Gastroesophageal sphincter (tissue), 4 donors: ENCODE measurements around the gene ARHGAP22. TPM values are rescaled to one million over a fixed set of nuclear protein-coding genes. Genes with fewer than 3 reads are reported as not detected.

Source experiments
- ATAC-seq: fragments of 150-250 bp; one replicate; pipeline ENCODE4 v1.9.1; 2016; ENCODE audit warnings: mild to moderate bottlenecking, moderate library complexity
- H3K27ac ChIP-seq, 4 donors: fragments of 200-600 bp; sonication (generic) in 3 of 4; 1 replicate in 3 of 4; 2 replicates in 1 of 4; pipeline ENCODE4 v1.5.1; 2016 to 2019
- H3K27me3 ChIP-seq: fragments of 200-600 bp; sonication (generic); one replicate; pipeline ENCODE4 v1.5.1; 2019
- H3K36me3 ChIP-seq, 2 donors: fragments of 200-600 bp; sonication (generic); one replicate each; pipeline ENCODE4 v1.5.1; 2019; ENCODE audit warnings: control low read depth in 1 of 2
- H3K4me1 ChIP-seq, 3 donors: fragments of 200-600 bp; sonication (generic); 1 replicate in 2 of 3; 2 replicates in 1 of 3; pipeline ENCODE4 v1.5.1; 2016 to 2019; ENCODE audit warnings: control low read depth in 2 of 3
- H3K4me3 ChIP-seq, 2 donors: fragments of 200-600 bp; sonication (generic); one replicate each; pipeline ENCODE4 v1.5.1; 2019; ENCODE audit warnings: mild to moderate bottlenecking in 1 of 2, moderate library complexity in 1 of 2
- H3K9me3 ChIP-seq, 3 donors: fragments of 200-600 bp; sonication (generic); one replicate each; pipeline ENCODE4 v1.5.1; 2017 to 2019; ENCODE audit warnings: control low read depth in 2 of 3
- CTCF ChIP-seq, 4 experiments: fragments of 200-600 bp in 2 of 4; fragments of 450-650 bp in 2 of 4; sonication (generic) in 1 of 4; IDR thresholded peaks; one replicate each; pipeline ENCODE4 v1.5.1; 2017 to 2019; ENCODE audit warnings: antibody characterized with exemption in 4 of 4, mild to moderate bottlenecking in 2 of 4, moderate library complexity in 2 of 4
- EP300 ChIP-seq: sonication (generic); formaldehyde crosslinking; IDR thresholded peaks from one replicate; pipeline ENCODE4 v1.6.1; 2017; ENCODE audit warnings: antibody characterized with exemption, mild to moderate bottlenecking
- POLR2A ChIP-seq, 2 donors: fragments of 450-650 bp; IDR thresholded peaks; one replicate each; pipeline ENCODE4 v1.6.1; 2017; ENCODE audit warnings: antibody characterized with exemption in 2 of 2, mild to moderate bottlenecking in 2 of 2, moderate library complexity in 1 of 2
- POLR2AphosphoS5 ChIP-seq: sonication (generic); formaldehyde crosslinking; IDR thresholded peaks from one replicate; pipeline ENCODE4 v1.6.1; 2017; ENCODE audit warnings: antibody characterized with exemption
- WGBS, 2 donors: methylation state at CpG; one replicate each; pipeline ENCODE4 v1.1.5; 2018; ENCODE audit warnings: low coverage in 1 of 2; 5-methylcytosine and 5-hydroxymethylcytosine counted together
- total RNA-seq, 4 donors: library from RNA; depleted of rRNA; stranded (reverse); fragments of >200 nt; gene quantifications; one replicate each; pipeline ENCODE4 v1.1.0, GENCODE V29; 2016

ARHGAP22 gene
- total RNA-seq, 4 donors from 2014 or later, result 4.2 to 5.8 (median 5.1) TPM

DNA sequence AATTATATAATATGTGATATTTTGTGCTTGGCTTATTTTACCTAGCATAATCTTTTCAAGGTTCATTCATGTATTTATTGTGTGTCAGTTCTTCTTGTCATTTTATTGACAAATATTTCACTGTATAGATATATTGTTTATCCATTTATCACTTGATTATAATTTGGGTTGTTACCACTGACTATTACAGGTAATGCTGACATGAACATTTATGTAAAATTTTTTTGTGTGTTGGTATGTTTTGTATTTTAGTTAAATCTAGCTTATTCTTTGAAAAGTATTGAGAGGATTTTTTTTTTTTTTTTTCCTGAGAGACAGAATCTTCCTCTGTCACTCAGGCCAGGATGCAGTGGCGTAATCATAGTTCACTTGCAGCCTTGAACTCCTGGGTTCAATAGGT, 190.7 kb downstream of the ARHGAP22 start:
- 100% methylated on average over 1 of the region's 1 CpG; no CpG with 5 or more reads in 1 of the 2 donors for whole genome bisulfite sequencing, 2 donors
- Histone ChIP-seq H3K27ac (no peak overlapping the region), H3K4me3 (no peak overlapping the region), H3K36me3 (peaks cover 0 to 41% of the 10 kb centered on the region in 2 donors), H3K27me3 (no peaks in the 10 kb centered on the region), H3K9me3 (peaks cover 0 to 16% (median 0%) of the 10 kb centered on the region in 3 donors), H3K4me1 (no peaks in the 10 kb centered on the region)
- ATAC-seq, result no peak
- TF ChIP-seq POLR2A (IDR thresholded peaks at IDR 0.05), result no peak
- TF ChIP-seq CTCF (IDR thresholded peaks at IDR 0.05), result no peak
- TF ChIP-seq EP300, result no peak
- no peak for TF ChIP-seq POLR2AphosphoS5

DNA sequence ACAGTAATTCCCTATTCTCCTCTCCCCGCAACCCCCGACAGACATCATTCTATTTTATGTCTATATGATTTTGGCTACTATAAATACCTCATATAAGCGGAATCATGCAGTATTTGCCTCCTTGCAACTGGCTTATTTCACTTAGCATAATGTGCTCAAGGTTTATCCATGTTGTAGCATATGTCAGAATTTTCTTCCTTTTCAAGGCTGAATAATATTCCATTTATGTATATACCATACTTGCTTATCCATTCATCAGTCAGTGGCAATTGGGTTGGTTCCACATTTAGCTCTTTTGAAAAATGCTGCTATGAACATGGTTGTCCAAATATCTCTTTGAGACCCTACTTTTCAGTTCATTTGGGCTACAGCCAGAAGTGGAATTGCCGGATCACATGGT, 191.9 kb downstream of the ARHGAP22 start:
- WGBS, 2 donors, result 94 to 98% methylated on average over 4 of the region's 4 CpGs
- Histone ChIP-seq H3K4me3 (no peak overlapping the region), H3K9me3 (peaks cover 0 to 16% (median 0%) of the 10 kb centered on the region in 3 donors), H3K4me1 (no peaks in the 10 kb centered on the region), H3K27ac (no peak overlapping the region), H3K27me3 (no peaks in the 10 kb centered on the region), H3K36me3 (peaks cover 0 to 51% of the 10 kb centered on the region in 2 donors)
- no peak for TF ChIP-seq EP300
- TF ChIP-seq POLR2AphosphoS5, result no peak
- TF ChIP-seq CTCF (IDR thresholded peaks at IDR 0.05), result no peak
- TF ChIP-seq POLR2A (IDR thresholded peaks at IDR 0.05), result no peak
- no peak for ATAC-seq

DNA sequence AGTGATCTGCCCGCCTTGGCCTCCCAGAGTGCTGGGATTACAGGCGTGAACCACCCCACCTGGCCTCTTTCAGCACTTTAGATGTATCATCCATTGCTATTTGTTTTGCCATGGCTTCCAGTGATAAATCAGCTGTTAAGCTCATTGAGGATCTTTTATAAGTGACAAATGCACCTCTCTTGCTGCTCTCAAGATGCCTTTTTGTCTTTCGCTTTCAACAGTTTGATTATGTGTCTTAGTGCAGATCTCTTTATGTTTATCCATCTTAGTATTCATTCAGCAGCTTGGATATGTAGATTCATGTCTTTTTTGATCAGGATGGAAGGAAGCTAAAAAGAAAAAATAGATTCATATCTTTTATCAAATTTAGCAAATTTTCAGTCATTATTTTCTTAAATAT, 192.8 kb downstream of the ARHGAP22 start:
- Histone ChIP-seq H3K27me3 (no peaks in the 10 kb centered on the region), H3K4me3 (no peak overlapping the region), H3K4me1 (no peaks in the 10 kb centered on the region), H3K27ac (no peak overlapping the region), H3K9me3 (peaks cover 0 to 16% (median 0%) of the 10 kb centered on the region in 3 donors), H3K36me3 (peaks cover 0 to 51% of the 10 kb centered on the region in 2 donors)
- TF ChIP-seq EP300, result no peak
- no peak for TF ChIP-seq CTCF (IDR thresholded peaks at IDR 0.05)
- no peak for TF ChIP-seq POLR2A (IDR thresholded peaks at IDR 0.05)
- TF ChIP-seq POLR2AphosphoS5, result no peak
- WGBS, 2 donors, result 94 to 100% methylated on average over 3 of the region's 3 CpGs
- ATAC-seq, result no peak

DNA sequence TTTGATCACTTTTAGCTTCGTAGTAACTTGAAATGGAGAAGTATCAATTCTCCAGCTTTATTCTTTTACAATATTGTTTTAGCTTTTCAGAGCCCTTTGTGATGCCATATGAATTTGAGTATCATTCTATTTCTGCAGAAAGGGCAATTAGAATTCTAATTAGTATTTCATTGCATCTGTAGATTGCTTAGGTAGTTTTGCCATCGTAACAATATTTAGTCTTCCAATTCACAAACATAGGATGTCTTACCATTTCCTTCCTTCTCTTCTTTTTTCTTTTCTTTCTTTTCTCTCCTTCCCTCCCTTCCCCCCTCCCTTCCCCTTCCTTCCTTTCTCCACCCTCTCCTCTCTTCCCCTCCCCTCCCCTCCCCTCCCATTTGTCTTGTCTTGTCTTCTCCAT, 193.4 kb downstream of the ARHGAP22 start:
- Histone ChIP-seq H3K27me3 (no peaks in the 10 kb centered on the region), H3K36me3 (peaks cover 0 to 55% of the 10 kb centered on the region in 2 donors), H3K4me1 (no peaks in the 10 kb centered on the region), H3K9me3 (peaks cover 0 to 16% (median 0%) of the 10 kb centered on the region in 3 donors), H3K27ac (no peak overlapping the region), H3K4me3 (no peak overlapping the region)
- TF ChIP-seq POLR2A (IDR thresholded peaks at IDR 0.05), result no peak
- no peak for TF ChIP-seq CTCF (IDR thresholded peaks at IDR 0.05)
- no peak for TF ChIP-seq EP300
- TF ChIP-seq POLR2AphosphoS5, result no peak
- ATAC-seq, result no peak
- WGBS, 2 donors, result 90 to 100% methylated on average over 2 of the region's 2 CpGs

DNA sequence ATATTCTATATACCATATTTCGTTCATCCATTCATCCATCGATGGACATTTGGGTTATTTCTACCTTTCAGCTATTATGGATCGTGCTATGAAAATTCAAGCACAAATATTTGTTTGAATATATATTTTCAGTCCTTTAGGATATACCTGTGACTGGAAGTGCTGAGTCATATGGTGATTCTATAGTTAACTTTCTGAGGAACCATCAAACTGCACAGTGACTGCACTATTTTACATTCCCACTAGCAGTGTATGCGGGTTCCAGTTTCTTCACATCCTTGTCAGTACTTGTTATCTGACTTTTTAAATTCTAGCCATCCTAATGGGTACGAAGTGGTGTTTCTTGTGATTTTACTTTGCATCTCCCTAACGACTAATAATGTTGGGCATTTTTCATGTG, 194.4 kb downstream of the ARHGAP22 start:
- no peak overlapping the region for H3K4me3 ChIP-seq
- no peak for ATAC-seq
- 92 to 99% methylated on average over 6 of the region's 6 CpGs for WGBS, 2 donors
- H3K27ac ChIP-seq, result no peak overlapping the region
- peaks cover 0 to 59% of the 10 kb centered on the region in 2 donors for H3K36me3 ChIP-seq
- H3K9me3 ChIP-seq, result peaks cover 0 to 16% (median 0%) of the 10 kb centered on the region in 3 donors
- no peak for TF ChIP-seq POLR2A (IDR thresholded peaks at IDR 0.05)
- TF ChIP-seq CTCF (IDR thresholded peaks at IDR 0.05), result no peak
- no peak for TF ChIP-seq EP300
- H3K4me1 ChIP-seq, result no peaks in the 10 kb centered on the region
- H3K27me3 ChIP-seq, result no peaks in the 10 kb centered on the region
